AG04450 (cell line): ENCODE results near the gene COMMD10. TPM values are rescaled to one million over a fixed set of nuclear protein-coding genes. Genes with fewer than 3 reads are reported as not detected.

ENCODE experiments used
- CTCF ChIA-PET: fragments of 300-600, 350-600 bp; formaldehyde crosslinking; extraction: SDS; loops from one replicate; lab custom pipeline; 2022; ENCODE audit warnings: antibody characterized with exemption, inconsistent platforms; lab: Charles Lee
- POLR2A ChIA-PET: fragments of 350-600 bp; formaldehyde crosslinking; extraction: SDS; loops from one replicate; lab custom pipeline; 2021; ENCODE audit warnings: antibody characterized with exemption, inconsistent platforms; lab: Yijun Ruan, JAX
- DNase-seq: peaks from one replicate; pipeline ENCODE4 v3.0.0-alpha.2; 2011; ENCODE audit warnings: low read depth, low spot score
- H3K27ac ChIP-seq: one replicate; pipeline ENCODE4 v1.5.1; 2012; ENCODE audit warnings: low read depth, low read length, control low read depth
- H3K27me3 ChIP-seq: one replicate; pipeline ENCODE4 v1.6.0; 2012; ENCODE audit warnings: low read length; ENCODE audit not compliant: control insufficient read depth, insufficient read depth
- H3K4me3 ChIP-seq: 2 replicates; pipeline ENCODE4 v1.5.1; 2011; ENCODE audit warnings: mild to moderate bottlenecking, low read depth, low read length, control low read depth
- H3K9me3 ChIP-seq: 2 replicates; pipeline ENCODE4 v1.5.1; 2012; ENCODE audit warnings: low read length; ENCODE audit not compliant: control insufficient read depth, insufficient read depth
- polyA plus RNA-seq: library from polyadenylated mRNA; depleted of rRNA; stranded (reverse); fragments of >200 nt; gene quantifications from 2 replicates; pipeline ENCODE4 v1.2.3, GENCODE V29; 2011
- TF ChIP-seq, protein P1 (sequence below): IDR thresholded peaks from 2 replicates; pipeline ENCODE4 v1.5.1; 2011; ENCODE audit warnings: low read depth, low read length, control low read depth, inconsistent platforms

COMMD10 gene
- polyA plus RNA-seq, 1 experiment: 28.2 TPM

DNA sequence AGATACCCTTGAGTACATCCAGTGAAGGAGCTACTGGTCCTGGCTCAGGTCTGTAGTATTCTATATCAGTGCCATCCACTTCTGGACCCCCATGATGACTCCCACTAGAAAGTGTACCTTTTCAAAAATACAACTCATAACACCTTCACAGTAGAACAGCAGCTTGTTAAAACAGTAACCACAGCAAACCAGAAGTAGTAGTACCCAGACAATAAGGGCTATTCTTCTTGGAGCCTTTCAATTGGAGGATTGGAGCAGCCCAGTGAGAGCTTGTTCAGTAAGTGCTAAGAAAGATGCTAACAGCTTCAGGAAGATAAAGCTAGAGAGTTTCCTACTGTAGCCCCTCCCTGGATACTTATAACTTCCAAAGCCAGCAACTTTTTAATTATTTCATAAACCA is 42.5 kb upstream of the COMMD10 start:
- DNase-seq: no peak
- H3K9me3 ChIP-seq: no peaks in the 10 kb centered on the region
- H3K27me3 ChIP-seq: no peaks in the 10 kb centered on the region
- H3K4me3 ChIP-seq: no peak overlapping the region
- TF ChIP-seq, protein P1, sequence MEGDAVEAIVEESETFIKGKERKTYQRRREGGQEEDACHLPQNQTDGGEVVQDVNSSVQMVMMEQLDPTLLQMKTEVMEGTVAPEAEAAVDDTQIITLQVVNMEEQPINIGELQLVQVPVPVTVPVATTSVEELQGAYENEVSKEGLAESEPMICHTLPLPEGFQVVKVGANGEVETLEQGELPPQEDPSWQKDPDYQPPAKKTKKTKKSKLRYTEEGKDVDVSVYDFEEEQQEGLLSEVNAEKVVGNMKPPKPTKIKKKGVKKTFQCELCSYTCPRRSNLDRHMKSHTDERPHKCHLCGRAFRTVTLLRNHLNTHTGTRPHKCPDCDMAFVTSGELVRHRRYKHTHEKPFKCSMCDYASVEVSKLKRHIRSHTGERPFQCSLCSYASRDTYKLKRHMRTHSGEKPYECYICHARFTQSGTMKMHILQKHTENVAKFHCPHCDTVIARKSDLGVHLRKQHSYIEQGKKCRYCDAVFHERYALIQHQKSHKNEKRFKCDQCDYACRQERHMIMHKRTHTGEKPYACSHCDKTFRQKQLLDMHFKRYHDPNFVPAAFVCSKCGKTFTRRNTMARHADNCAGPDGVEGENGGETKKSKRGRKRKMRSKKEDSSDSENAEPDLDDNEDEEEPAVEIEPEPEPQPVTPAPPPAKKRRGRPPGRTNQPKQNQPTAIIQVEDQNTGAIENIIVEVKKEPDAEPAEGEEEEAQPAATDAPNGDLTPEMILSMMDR: no peak
- CTCF ChIA-PET: interaction anchor here (0.6 kb wide), 1 partner anchor 546 kb away, joined by 3 read pairs; no protein-coding TSS in a partner anchor
- H3K27ac ChIP-seq: no peak overlapping the region
- POLR2A ChIA-PET: no interaction called here

DNA sequence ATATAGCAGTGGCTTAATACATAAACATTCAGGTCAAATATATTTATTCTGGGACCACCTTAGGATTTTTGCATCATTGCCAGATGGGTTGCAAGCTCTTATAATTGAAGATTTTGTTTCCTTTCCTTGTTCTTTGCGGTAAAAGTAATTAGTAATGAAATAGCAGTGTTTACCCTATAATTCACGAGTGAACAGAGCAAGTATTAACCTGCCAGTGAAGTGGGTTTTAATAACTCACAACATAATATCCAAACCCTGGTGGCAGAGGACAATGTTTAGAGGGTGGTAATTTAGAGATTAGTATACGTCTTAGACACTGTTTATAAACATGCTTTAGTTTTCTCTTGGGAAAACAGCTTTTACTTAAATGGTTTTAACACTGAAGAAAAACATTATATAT is 40.8 kb upstream of the COMMD10 start:
- Histone ChIP-seq H3K27ac (no peak overlapping the region), H3K9me3 (no peaks in the 10 kb centered on the region), H3K4me3 (no peak overlapping the region), H3K27me3 (no peaks in the 10 kb centered on the region)
- ChIA-PET CTCF (interaction anchor here (1.6 kb wide), 1 partner anchor 24 kb away, joined by 6 read pairs; no protein-coding TSS in a partner anchor), POLR2A (no interaction called here)
- TF ChIP-seq, protein P1: no peak
- DNase-seq: no peak

DNA sequence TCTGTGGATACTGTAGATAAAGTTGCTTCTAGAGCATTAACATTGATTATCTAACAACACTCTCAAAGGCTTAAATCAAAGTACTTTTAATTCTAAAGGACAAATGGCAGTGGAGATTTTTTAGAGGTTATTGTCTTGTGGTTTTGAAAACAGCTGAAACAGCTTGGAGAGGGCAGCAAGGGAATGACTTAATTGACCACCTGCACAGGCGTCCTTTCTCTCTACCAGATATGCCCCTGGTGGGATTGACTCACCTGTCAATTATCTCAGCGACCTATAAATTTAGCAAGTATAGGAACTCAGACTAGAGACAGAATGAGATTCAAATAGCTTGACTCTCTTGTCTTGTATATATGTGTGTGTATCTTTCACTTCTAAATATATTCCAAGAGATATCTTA is 39.0 kb upstream of the COMMD10 start:
- DNase-seq: no peak
- POLR2A ChIA-PET: no interaction called here
- CTCF ChIA-PET: no interaction called here
- Histone ChIP-seq H3K4me3 (no peak overlapping the region), H3K27ac (no peak overlapping the region), H3K9me3 (no peaks in the 10 kb centered on the region), H3K27me3 (no peaks in the 10 kb centered on the region)
- TF ChIP-seq, protein P1: no peak

DNA sequence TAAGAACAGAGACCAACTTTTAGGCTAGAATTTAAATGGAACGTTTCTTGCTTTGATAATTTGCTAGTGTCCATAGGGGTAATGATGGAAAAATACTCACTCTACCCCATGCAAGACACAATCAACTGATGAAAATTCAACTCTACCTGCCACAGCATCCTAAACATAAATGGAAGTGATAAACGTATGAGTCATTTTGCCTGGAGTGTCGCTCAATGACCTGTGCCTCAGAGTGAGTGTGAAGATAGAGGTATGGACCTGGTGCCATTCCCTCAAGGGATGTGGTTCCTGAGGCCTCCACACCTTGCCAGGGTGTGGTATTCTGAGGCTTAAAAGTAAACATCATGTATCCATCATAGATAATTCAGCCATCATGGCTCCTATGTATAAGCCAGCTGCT is 38.6 kb upstream of the COMMD10 start:
- Histone ChIP-seq H3K9me3 (no peaks in the 10 kb centered on the region), H3K27ac (no peak overlapping the region), H3K27me3 (no peaks in the 10 kb centered on the region), H3K4me3 (no peak overlapping the region)
- TF ChIP-seq, protein P1: no peak
- POLR2A ChIA-PET: no interaction called here
- no peak for DNase-seq
- CTCF ChIA-PET: no interaction called here

DNA sequence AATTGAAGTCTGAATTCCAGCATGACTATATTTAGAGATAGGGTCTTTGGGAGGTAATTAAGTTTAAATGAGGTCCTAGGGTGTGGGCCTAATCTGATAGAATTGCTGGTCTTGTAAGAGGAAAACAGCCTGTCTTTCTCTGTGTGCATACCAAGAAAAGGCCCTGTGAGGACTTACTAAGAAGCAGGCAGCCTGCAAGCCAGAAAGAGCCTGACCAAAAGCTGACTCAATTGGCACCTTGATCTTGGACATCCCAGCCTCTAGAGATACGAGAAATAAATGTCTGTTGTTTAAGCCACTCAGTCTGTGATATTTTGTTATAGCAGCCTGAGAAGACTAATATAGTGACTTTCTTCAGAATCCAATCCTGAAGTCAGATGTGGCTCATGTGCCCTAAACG is 38.0 kb upstream of the COMMD10 start:
- no peaks in the 10 kb centered on the region for H3K9me3 ChIP-seq
- POLR2A ChIA-PET: no interaction called here
- CTCF ChIA-PET: no interaction called here
- no peaks in the 10 kb centered on the region for H3K27me3 ChIP-seq
- no peak overlapping the region for H3K4me3 ChIP-seq
- no peak for DNase-seq
- TF ChIP-seq, protein P1: no peak
- no peak overlapping the region for H3K27ac ChIP-seq
